Ovary (tissue), 3 donors: ENCODE data around the gene NSD1.

Experiments
- EP300 ChIP-seq: sonication (generic); formaldehyde crosslinking; IDR thresholded peaks from one replicate; pipeline ENCODE4 v1.6.1; 2017; ENCODE audit warnings: antibody characterized with exemption
- POLR2A ChIP-seq: fragments of 450-650 bp; IDR thresholded peaks from one replicate; pipeline ENCODE4 v1.6.1; 2017; ENCODE audit warnings: antibody characterized with exemption, mild to moderate bottlenecking, moderate library complexity
- TF ChIP-seq, protein P1 (sequence below), 3 donors: fragments of 450-650 bp in 2 of 3; fragments of 200-600 bp in 1 of 3; IDR thresholded peaks; one replicate each; pipeline versions ENCODE4 v1.5.1 to v1.8.0; 2016 to 2022; ENCODE audit warnings: antibody characterized with exemption in 3 of 3, mild to moderate bottlenecking in 1 of 3
- donor health status: DM: no; HTN: no; CAD: no.

DNA sequence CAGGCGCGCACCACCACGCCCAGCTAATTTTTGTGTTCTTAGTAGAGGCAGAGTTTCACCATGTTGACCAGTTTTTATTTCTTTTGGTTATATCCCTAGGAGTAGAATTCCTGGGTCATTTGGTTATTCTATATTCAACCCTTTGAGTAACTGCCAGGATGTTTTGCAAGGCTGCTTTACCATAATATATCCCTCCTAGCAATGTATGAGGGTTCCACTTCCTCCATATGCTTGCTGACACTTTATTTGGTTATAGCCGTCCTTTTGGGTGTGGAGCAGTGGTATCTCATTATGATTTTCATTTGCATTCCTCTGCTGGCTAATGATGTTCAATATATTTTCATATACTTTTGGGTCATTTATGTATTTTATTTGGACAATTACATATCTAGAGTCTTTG, 88.7 kb downstream of the NSD1 start:
- TF ChIP-seq, protein P1, sequence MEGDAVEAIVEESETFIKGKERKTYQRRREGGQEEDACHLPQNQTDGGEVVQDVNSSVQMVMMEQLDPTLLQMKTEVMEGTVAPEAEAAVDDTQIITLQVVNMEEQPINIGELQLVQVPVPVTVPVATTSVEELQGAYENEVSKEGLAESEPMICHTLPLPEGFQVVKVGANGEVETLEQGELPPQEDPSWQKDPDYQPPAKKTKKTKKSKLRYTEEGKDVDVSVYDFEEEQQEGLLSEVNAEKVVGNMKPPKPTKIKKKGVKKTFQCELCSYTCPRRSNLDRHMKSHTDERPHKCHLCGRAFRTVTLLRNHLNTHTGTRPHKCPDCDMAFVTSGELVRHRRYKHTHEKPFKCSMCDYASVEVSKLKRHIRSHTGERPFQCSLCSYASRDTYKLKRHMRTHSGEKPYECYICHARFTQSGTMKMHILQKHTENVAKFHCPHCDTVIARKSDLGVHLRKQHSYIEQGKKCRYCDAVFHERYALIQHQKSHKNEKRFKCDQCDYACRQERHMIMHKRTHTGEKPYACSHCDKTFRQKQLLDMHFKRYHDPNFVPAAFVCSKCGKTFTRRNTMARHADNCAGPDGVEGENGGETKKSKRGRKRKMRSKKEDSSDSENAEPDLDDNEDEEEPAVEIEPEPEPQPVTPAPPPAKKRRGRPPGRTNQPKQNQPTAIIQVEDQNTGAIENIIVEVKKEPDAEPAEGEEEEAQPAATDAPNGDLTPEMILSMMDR (IDR thresholded peaks at IDR 0.05) = no peak
- TF ChIP-seq EP300 (no peak), POLR2A (no peak)
